H1 (cell line): Measurements from ENCODE around the gene ARL5C. TPM values are rescaled to one million over a fixed set of nuclear protein-coding genes. Genes with fewer than 3 reads are reported as not detected.
A peak's percentile ranks its signal among the peaks of the same experiment; 100 is the strongest.

Experiments used
- CTCF ChIA-PET: fragments of 300-600 bp; sonication (Branson Sonifier 250); formaldehyde crosslinking; loops from one replicate; lab custom pipeline; 2021; ENCODE audit not compliant: partially characterized antibody; lab: Charles Lee
- POLR2A ChIA-PET: fragments of 300-600 bp; sonication (Branson Sonifier 250); formaldehyde crosslinking; loops from one replicate; lab custom pipeline; 2021; ENCODE audit warnings: inconsistent platforms; ENCODE audit not compliant: partially characterized antibody; lab: Charles Lee
- DNase-seq, 2 experiments: peaks; one replicate each; pipeline versions ENCODE4 v3.0.0 to v3.0.0-alpha.2; 2010 to 2022; ENCODE audit warnings: low spot score in 2 of 2, low read depth in 1 of 2, mixed read lengths in 1 of 2
- FAIRE-seq: peaks from 2 replicates; lab custom pipeline; 2011; peaks lifted over from hg19 to GRCh38; lab: Jason Lieb, UNC
- H2AFZ ChIP-seq: 2 replicates; pipeline ENCODE4 v1.8.1; 2012; ENCODE audit warnings: low read length, inconsistent platforms
- H2AK5ac ChIP-seq: 2 replicates; pipeline ENCODE4 v1.6.1; 2013; ENCODE audit warnings: low read depth, low read length
- H2BK120ac ChIP-seq: replicated peaks from 2 replicates; pipeline ENCODE3; 2013; ENCODE audit warnings: low read depth, low read length, inconsistent platforms
- H2BK12ac ChIP-seq: 2 replicates; pipeline ENCODE4 v1.6.1; 2013; ENCODE audit warnings: low read depth, low read length
- H2BK15ac ChIP-seq: 2 replicates; pipeline ENCODE4 v1.6.1; 2013; ENCODE audit warnings: low read length
- H2BK20ac ChIP-seq: 2 replicates; pipeline ENCODE4 v1.6.1; 2013; ENCODE audit warnings: low read length
- H2BK5ac ChIP-seq: 2 replicates; pipeline ENCODE4 v1.6.1; 2013; ENCODE audit warnings: low read depth, low read length
- H3K14ac ChIP-seq: 2 replicates; pipeline ENCODE4 v1.6.1; 2013; ENCODE audit warnings: inconsistent platforms; ENCODE audit not compliant: insufficient read length
- H3K18ac ChIP-seq: 2 replicates; pipeline ENCODE4 v1.6.1; 2013; ENCODE audit warnings: low read length; ENCODE audit errors: extremely low read depth
- H3K23ac ChIP-seq: 2 replicates; pipeline ENCODE4 v1.6.1; 2013; ENCODE audit warnings: inconsistent platforms; ENCODE audit not compliant: insufficient read length
- H3K23me2 ChIP-seq: 2 replicates; pipeline ENCODE4 v1.6.1; 2013; ENCODE audit warnings: low read depth, low read length
- H3K27ac ChIP-seq: 2 replicates; pipeline ENCODE4 v1.6.1; 2011; ENCODE audit warnings: low read depth, low read length, inconsistent platforms
- H3K27me3 ChIP-seq, 4 experiments: replicated peaks in 1 of 4; 1 replicate in 1 of 4; 2 replicates in 3 of 4; pipeline versions ENCODE4 v1.6.1 to v1.8.1; 2011 to 2013; ENCODE audit warnings: low read length in 3 of 4, mild to moderate bottlenecking in 3 of 4, inconsistent platforms in 2 of 4, mixed read lengths in 2 of 4, moderate library complexity in 1 of 4; ENCODE audit not compliant: control insufficient read depth in 3 of 4, insufficient read depth in 3 of 4; ENCODE audit errors: extremely low read depth in 1 of 4
- H3K36me3 ChIP-seq, 4 experiments: 2 replicates each; pipeline versions ENCODE4 v1.6.1 to v1.8.1; 2011 to 2013; ENCODE audit warnings: mild to moderate bottlenecking in 4 of 4, low read length in 3 of 4, moderate library complexity in 2 of 4, control low read depth in 1 of 4, inconsistent platforms in 1 of 4; ENCODE audit not compliant: insufficient read depth in 4 of 4, control insufficient read depth in 2 of 4
- H3K4ac ChIP-seq: replicated peaks from 2 replicates; pipeline ENCODE3; 2013; ENCODE audit warnings: low read length, low read depth, mixed read lengths, inconsistent platforms; ENCODE audit not compliant: insufficient read length
- H3K4me1 ChIP-seq, 4 experiments: replicated peaks in 1 of 4; 1 replicate in 1 of 4; 2 replicates in 3 of 4; pipeline versions ENCODE4 v1.6.1 to v1.8.1; 2011 to 2013; ENCODE audit warnings: low read length in 3 of 4, inconsistent platforms in 2 of 4, mixed read lengths in 1 of 4; ENCODE audit not compliant: insufficient read depth in 4 of 4, control insufficient read depth in 3 of 4
- H3K4me2 ChIP-seq, 2 experiments: 2 replicates each; pipeline versions ENCODE4 v1.6.1 to v1.8.1; 2011 to 2013; ENCODE audit warnings: low read depth in 2 of 2, low read length in 2 of 2, control low read depth in 1 of 2, inconsistent platforms in 1 of 2, mild to moderate bottlenecking in 1 of 2; ENCODE audit not compliant: insufficient read depth in 1 of 2
- H3K4me3 ChIP-seq, 4 experiments: fragments of 200-600, 300-600 bp in 1 of 4; sonication (generic), shearing (Covaris generic), sonication (Bioruptor Twin) in 1 of 4; 2 replicates each; pipeline versions ENCODE4 v1.5.1 to v1.8.1; 2011 to 2016; ENCODE audit warnings: low read length in 4 of 4, low read depth in 3 of 4, control low read depth in 2 of 4, inconsistent platforms in 2 of 4, mild to moderate bottlenecking in 2 of 4, mixed read lengths in 1 of 4, moderate library complexity in 1 of 4; ENCODE audit not compliant: insufficient read depth in 2 of 4; ENCODE audit errors: extremely low read depth in 1 of 4
- H3K56ac ChIP-seq: replicated peaks from 2 replicates; pipeline ENCODE3; 2013; ENCODE audit warnings: low read depth, mild to moderate bottlenecking, mixed read lengths, low read length, inconsistent platforms; ENCODE audit not compliant: insufficient read length
- H3K79me1 ChIP-seq: 2 replicates; pipeline ENCODE4 v1.6.1; 2013; ENCODE audit warnings: low read depth, low read length, control low read depth
- H3K79me2 ChIP-seq, 2 experiments: 2 replicates each; pipeline versions ENCODE4 v1.6.1 to v1.8.1; 2012 to 2013; ENCODE audit warnings: low read length in 2 of 2, mild to moderate bottlenecking in 2 of 2, inconsistent platforms in 1 of 2; ENCODE audit not compliant: insufficient read depth in 2 of 2, control insufficient read depth in 1 of 2
- H3K9ac ChIP-seq, 4 experiments: replicated peaks in 1 of 4; 1 replicate in 1 of 4; 2 replicates in 3 of 4; pipeline versions ENCODE4 v1.6.1 to v1.8.1; 2011 to 2013; ENCODE audit warnings: low read depth in 3 of 4, low read length in 3 of 4, control low read depth in 2 of 4, mild to moderate bottlenecking in 2 of 4, moderate library complexity in 2 of 4, inconsistent platforms in 1 of 4; ENCODE audit errors: extremely low read depth in 1 of 4
- H3K9me3 ChIP-seq, 2 experiments: 2 replicates each; pipeline versions ENCODE4 v1.6.1 to v1.8.1; 2012 to 2013; ENCODE audit warnings: mild to moderate bottlenecking in 2 of 2, moderate library complexity in 2 of 2, control low read depth in 1 of 2, inconsistent platforms in 1 of 2, low read depth in 1 of 2, low read length in 1 of 2, mixed read lengths in 1 of 2; ENCODE audit not compliant: insufficient read depth in 2 of 2
- H4K20me1 ChIP-seq, 2 experiments: replicated peaks in 1 of 2; 2 replicates each; pipeline versions ENCODE3 to v1.8.1; 2011 to 2013; ENCODE audit warnings: inconsistent platforms in 2 of 2, low read length in 2 of 2, mild to moderate bottlenecking in 1 of 2; ENCODE audit not compliant: insufficient read depth in 2 of 2, control insufficient read depth in 1 of 2
- H4K5ac ChIP-seq: 2 replicates; pipeline ENCODE4 v1.6.1; 2013; ENCODE audit warnings: low read length, low read depth, mixed read lengths, inconsistent platforms; ENCODE audit not compliant: insufficient read length
- H4K8ac ChIP-seq: 2 replicates; pipeline ENCODE4 v1.8.0; 2013; ENCODE audit warnings: mild to moderate bottlenecking, moderate library complexity, low read length, inconsistent platforms; ENCODE audit not compliant: insufficient read depth; ENCODE audit errors: extremely low read depth
- H4K91ac ChIP-seq: replicated peaks from 2 replicates; pipeline ENCODE3; 2013; ENCODE audit warnings: low read length, mixed read lengths, inconsistent platforms; ENCODE audit not compliant: insufficient read length
- KDM1A ChIP-seq: fragments of 200-600, 300-600 bp; sonication (generic); IDR thresholded peaks from 2 replicates; pipeline ENCODE4 v1.7.1; 2016; ENCODE audit warnings: mild to moderate bottlenecking, low read length, borderline replicate concordance
- POLR2AphosphoS5 ChIP-seq: IDR thresholded peaks from 2 replicates; pipeline ENCODE4 v1.6.1; 2011; ENCODE audit warnings: low read depth, low read length
- WGBS, 2 experiments: shearing (Covaris generic) in 1 of 2; methylation state at CpG; one replicate each; pipeline versions ENCODE4 v1.1.6 to v1.1.7; 2013 to 2015; ENCODE audit warnings: low lambda C conversion rate in 2 of 2, mixed read lengths in 2 of 2, inconsistent platforms in 1 of 2, low coverage in 1 of 2, missing lambda C conversion rate in 1 of 2; ENCODE audit not compliant: insufficient replicate concordance in 2 of 2, insufficient coverage in 1 of 2, insufficient read length in 1 of 2; ENCODE audit errors: extremely low coverage in 1 of 2, missing lambda C conversion rate in 1 of 2; 5-methylcytosine and 5-hydroxymethylcytosine counted together
- polyA plus RNA-seq, 7 experiments: library from polyadenylated mRNA; depleted of rRNA in 3 of 7; stranded (reverse) in 5 of 7; unstranded in 2 of 7; fragments of >200 nt in 5 of 7; fragments of 200-250 nt in 2 of 7; gene quantifications; 1 replicate in 5 of 7; 2 replicates in 1 of 7; 4 replicates in 1 of 7; pipeline versions ENCODE4 v1.2.1 to v1.2.3, GENCODE V29; 2011 to 2013; ENCODE audit warnings: missing spikeins in 2 of 7, mixed read lengths in 2 of 7
- total RNA-seq: library from RNA; stranded (reverse); fragmentation: NEBNext Ultra II Directional; extraction: Animal tissue kit (Norgen Biotek cat#: 25700); gene quantifications from 2 replicates; pipeline ENCODE4 v1.2.1, GENCODE V29; 2021

The ARL5C gene
- total and polyA plus RNA-seq, 2 of the 8 experiments (the other 6 are each of a cell fraction or from before 2014, with no cell fraction given), result not detected

DNA sequence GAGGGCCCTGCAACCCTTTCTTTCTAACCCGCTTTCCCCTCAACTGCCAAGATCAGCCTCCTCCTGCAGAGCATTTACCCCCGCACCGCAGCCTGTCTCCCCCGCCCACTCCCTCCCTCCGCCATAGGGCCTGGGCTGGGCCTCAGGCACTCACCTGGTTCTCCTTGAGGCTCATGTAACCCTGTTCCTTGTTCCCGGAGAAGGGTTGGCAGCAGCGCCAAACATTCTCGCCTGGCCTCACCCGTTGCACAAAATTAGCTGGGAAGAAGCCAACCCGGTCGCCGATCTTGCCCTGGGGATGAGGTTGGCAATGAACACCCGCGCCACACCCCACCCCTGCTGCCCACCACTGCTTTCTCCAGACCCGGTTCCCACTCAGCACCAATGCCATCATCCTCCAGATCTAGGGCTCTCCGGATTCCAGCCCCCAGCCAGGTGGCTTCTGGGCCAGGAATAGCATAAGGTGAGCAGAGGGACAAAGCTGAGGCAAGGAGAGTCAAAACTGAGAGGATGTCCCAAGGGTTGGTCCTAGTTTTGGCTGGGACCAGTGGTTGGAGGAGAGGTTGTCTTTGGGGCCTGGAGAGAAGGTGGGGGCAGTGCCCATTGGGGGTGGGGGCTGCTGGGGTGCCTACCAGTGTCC is 47.0 kb upstream of the ARL5C start:
- Histone ChIP-seq H2BK12ac (peak overlapping the region; percentile 68; the same call in 1 of the 2 replicates), H4K91ac (no peak overlapping the region), H3K79me2 (no peaks in the 10 kb centered on the region), H3K27me3 (peaks cover 0 to 5% (median 5%) of the 10 kb centered on the region in 4 experiments; a peak in 4 of 7 replicates), H3K23me2 (peaks cover 6% of the 10 kb centered on the region; the same call in 1 of the 2 replicates), H2AFZ (no peak overlapping the region), H3K18ac (no peak overlapping the region; the same call in 1 of the 2 replicates), H4K5ac (no peak overlapping the region), H2BK20ac (no peak overlapping the region), H4K20me1 (no peaks in the 10 kb centered on the region), H3K27ac (no peak overlapping the region), H3K4ac (peak overlapping the region; percentile 37), H4K8ac (no peak overlapping the region), H3K56ac (no peak overlapping the region), H2AK5ac (no peak overlapping the region), H3K4me1 (peaks cover 5 to 33% (median 25%) of the 10 kb centered on the region in 4 experiments), H3K4me3 (no peak overlapping the region), H2BK5ac (no peak overlapping the region), H3K14ac (no peak overlapping the region), H3K9ac (no peak overlapping the region), H3K23ac (no peak overlapping the region), H2BK120ac (no peak overlapping the region), H2BK15ac (peak overlapping the region; percentile 72; the same call in 1 of the 2 replicates), H3K79me1 (no peaks in the 10 kb centered on the region), H3K9me3 (no peaks in the 10 kb centered on the region), H3K4me2 (no peak overlapping the region), H3K36me3 (no peaks in the 10 kb centered on the region)
- TF ChIP-seq KDM1A, result 0 out of 2 replicates have a peak, but pooled peaks have one; percentile 7
- TF ChIP-seq POLR2AphosphoS5, result no peak
- POLR2A ChIA-PET, result interaction anchor here (1.0 to 3.9 kb wide), 7 partner anchors 9 to 36 kb away, joined by 3 to 13 read pairs (median 3); partner anchors contain the start of genes RPL19 and STAC2
- FAIRE-seq (no peak), DNase-seq (no peak)
- CTCF ChIA-PET, result interaction anchor here (0.7 to 24.1 kb wide), 4 partner anchors 10 to 27 kb away, joined by 3 to 982 read pairs (median 9); partner anchors contain the start of gene STAC2
- 75% methylated on average over 16 of the region's 16 CpGs; no CpG with 5 or more reads in 1 of the 2 experiments for WGBS, 2 experiments
